HG03571 (cell line): ENCODE results near the gene PYGL.
"Not testable (repeated sequence)": the region's sequence is repeated elsewhere in the genome, so short reads cannot be mapped to it uniquely, and the experiment has no call there.

Source experiments
- ATAC-seq: cut with Tn5 transposase; IDR thresholded peaks from one replicate; pipeline ENCODE4 v1.9.1; 2021; ENCODE audit not compliant: unreplicated experiment

Gene PYGL

DNA sequence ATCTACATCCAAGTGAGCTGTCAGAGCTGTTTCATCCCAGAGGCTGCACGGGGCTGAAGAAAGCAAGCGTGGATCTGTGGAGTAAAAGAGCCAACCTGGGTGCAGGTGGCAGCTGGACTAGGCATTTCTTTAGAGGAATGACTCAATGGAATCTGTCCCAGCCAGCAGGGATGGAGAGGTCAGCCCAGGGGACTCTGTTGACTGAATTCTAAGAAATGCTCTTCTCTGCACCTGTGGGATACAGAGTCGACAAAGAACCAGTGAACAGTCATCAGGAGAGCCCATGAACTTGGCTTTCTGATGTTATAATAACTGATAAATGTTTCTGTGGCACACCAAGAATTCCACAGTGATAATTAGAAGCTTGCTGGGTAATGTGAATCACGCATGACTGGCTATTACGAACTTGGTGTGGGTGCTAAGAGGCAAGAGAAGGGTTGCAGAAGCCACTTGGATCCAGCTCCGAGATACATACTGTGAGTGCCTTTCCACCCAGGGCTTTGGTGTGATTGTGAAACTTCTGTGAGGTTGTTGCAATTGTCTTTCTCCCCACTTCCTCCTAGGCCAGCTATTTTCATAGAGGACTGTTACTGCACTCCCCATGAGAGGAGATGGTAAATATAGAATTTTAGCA is 16.2 kb downstream of the PYGL start:
- no peak for ATAC-seq

DNA sequence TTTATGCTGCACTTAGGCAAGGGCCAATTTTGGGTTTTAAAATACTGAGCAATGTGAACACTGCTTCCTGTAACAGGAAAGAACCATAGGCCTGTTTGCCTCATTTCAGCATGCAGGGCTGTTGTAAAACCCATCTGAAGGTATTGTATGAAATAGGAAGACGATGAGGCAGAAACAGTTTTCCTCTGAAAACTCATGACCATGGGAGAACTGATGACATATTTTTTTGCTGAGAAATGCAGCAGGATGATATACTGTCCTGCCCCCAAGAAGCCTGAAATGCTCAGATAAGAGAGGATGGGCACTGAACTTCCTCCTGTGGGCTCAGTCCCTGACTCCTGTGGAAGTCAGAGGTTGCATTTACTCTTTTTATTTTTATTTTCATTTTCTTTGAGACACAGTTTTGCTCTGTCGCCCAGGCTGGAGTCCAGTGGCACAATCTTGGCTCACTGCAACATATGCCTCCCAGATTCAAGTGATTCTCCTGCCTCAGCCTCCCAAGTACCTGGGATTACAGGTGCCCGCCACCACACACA is 17.4 kb downstream of the PYGL start:
- no peak for ATAC-seq

GRCh38 chr14:50924843-50925242 is 19.4 kb downstream of the PYGL start:
- no peak for ATAC-seq

DNA sequence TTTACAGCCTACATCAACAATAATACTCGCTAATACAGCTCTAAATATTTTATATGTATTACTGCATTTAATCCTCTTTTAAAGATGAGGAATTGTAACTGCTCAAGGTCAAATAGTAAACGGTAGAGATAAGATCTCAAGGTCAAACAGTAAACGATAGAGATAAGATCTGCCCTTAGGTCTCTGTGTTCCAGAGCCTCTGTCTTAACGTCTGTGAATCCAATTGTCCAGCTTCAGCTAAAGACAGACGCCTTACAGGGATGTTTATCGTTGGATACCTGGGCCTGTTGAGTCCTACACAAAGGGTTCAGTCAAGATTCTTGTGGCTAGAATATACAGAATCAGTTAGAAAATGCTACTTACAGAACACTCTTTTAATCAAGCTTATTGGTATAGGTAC is 20.0 kb downstream of the PYGL start:
- ATAC-seq: no peak

- ATAC-seq: no peak
These were observed 21.5 kb downstream of the PYGL start for GRCh38 chr14:50922803-50923202.

DNA sequence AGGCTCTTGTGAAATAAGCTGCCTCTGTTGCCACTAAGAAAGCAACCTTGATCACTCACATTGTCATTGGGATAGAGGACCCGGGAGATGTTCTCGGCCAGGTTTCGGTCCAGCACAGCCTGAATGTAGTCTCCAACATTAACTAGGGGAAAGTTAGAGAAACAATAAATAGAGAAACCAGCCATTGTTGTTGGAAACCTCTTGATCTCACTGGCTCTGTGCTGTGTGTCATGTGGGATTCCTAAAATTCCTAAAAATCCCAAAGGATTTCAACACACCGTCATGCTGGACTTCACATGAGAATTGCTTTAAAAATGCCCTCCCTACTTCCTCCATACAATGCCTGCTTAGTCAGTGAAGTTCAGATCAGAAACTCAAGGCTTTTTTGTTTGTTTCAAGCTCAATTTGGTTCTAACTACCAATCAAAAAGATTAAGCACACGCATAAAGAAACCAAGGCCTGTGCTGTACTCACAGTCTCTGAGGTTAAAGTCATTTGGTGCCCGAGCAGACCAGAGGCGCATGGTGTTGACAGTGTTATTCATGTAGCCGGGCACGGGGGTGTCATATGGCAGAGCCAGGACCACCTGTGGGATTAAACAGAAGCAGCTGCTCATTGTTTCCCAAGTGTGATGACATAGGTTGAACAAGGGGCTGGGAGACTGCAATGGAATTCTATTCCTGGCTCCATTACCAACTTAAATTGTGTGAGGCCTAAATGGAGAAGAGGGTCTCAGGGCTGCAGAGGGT is 23.6 kb downstream of the PYGL start:
- no peak for ATAC-seq

- ATAC-seq: not testable (repeated sequence)
These were observed 24.8 kb downstream of the PYGL start for GRCh38 chr14:50919524-50919923.

DNA sequence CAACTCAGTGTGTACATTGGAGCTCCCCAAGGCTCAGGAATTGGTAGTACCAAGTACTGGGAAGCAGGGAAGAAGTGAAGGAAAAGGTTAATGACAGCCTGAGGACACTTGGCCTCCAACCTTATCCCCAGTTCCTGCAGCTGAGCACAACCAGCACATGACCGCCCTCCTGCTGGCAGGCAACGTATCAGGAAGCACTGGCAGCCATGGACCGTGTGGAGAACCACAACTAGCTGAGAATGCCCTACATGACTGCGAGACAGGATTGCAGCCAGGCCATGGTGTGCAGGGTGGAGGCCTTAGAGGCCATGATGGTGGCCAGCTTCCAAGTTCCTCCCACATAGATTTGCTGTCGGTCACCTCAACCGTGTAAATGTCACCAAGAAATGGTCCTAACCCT is 26.8 kb downstream of the PYGL start:
- no peak for ATAC-seq

GRCh38 chr14:50910495-50911420 is 33.5 kb downstream of the PYGL start:
- no peak for ATAC-seq

GRCh38 chr14:50906326-50907065 is 37.8 kb downstream of the PYGL start:
- ATAC-seq: no peak

DNA sequence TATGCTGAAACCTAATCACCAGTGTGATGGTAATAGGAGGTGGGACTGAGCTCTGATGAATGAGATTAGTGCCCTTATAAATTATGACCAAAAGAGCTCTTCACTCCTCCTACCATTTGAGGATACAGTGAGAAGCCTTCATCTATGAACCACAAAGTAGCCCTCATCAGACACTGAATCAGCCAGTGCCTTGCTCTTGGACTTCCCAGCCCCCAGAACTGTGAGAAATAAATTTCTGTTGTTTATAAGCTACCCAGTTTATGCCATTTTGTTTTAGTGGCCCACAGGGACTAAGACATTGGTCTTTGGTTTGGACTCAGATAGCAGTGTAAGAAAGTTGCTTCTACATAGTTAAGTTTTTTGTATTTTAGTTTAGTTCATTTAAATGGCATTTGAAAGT is 39.6 kb downstream of the PYGL start:
- ATAC-seq: no peak

DNA sequence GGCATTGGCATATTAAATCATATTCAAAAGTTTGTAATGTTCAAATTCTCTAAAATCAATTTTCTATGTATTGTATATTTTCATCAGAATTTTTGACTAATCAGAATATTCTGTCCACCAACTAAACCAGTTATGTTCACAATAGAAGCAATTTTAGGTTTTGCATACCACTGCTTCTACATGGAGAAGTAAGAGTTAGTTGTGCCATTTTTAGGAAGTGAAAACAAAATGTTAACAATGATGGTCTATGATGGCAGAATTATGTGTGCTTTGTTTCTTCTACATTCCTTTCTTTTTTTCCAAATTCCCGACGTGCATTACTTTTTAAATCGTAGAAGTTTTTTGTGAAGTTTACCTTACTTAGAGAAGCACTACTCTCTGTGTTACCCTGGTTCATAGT is 42.9 kb downstream of the PYGL start:
- no peak for ATAC-seq

DNA sequence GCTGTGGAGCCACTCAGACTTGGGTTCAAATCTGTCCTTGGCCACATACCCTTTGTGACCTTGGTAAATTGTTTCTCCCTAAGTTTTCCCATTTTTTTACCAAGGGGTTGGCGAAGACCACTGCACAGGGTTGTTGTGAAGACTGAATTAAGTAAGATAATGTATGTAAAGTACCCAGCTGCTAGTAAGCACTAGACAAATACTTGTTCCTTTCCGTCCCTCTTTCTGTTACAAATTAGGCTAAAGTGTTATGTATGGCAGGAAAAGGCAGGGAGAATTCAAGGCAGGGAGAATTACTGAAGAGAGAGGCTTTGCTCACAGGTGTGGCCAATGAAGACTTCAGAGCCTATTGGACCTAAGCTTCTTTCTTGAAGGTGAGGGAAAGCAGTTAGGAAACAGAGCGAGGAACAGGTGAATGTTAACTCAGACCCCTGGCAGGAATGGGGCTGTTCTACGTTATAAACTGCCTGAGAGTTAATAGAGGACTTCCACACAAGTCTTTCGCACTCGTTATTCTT is 46.6 kb downstream of the PYGL start:
- no peak for ATAC-seq

DNA sequence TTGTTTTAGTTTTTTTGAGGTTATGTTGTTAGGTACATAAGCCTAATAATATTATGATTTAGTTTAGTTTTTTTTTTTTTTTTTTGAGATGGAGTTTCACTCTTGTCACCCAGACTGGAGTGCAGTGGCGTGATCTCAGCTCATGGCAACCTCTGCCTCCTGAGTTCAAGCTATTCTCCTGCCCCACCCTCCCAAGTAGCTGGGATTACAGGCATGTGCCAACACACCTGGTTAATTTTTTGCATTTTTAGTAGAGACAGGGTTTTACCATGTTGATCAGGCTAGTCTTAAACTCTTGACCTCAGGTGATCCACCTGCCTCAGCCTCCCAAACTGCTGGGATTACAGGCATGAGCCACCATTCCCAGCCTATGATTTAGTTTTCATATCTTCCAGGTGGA is 47.3 kb downstream of the PYGL start:
- not testable (repeated sequence) for ATAC-seq

DNA sequence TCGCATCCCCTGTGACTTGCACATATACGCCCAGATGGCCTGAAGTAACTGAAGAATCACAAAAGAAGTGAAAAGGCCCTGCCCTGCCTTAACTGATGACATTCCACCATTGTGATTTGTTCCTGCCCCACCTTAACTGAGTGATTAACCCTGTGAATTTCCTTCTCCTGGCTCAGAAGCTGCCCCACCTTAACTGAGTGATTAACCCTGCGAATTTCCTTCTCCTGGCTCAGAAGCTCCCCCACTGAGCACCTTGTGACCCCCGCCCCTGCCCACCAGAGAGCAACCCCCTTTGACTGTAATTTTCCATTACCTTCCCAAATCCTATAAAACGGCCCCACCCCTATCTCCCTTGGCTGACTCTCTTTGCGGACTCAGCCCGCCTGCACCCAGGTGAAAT is 47.9 kb downstream of the PYGL start:
- not testable (repeated sequence) for ATAC-seq

DNA sequence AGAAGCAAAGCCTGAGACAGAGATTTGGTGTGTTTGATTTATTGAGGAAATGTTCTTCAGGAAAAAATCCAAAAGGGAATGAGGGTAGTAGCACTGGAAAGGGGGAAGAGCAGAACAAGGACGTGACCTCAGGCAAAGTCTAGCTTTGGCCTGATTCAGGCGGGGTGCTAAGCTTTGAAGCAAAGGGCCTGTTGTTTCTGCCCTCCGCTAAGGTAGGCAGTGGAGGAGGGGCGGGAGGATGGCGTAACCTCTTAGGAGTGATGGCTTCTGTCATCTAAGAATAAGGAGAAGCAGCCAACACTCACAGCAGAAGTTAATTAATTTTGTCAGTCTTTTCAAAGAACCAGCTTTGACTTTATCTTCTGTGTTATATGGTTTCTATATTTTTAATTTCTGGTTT is 52.0 kb downstream of the PYGL start:
- ATAC-seq: no peak

DNA sequence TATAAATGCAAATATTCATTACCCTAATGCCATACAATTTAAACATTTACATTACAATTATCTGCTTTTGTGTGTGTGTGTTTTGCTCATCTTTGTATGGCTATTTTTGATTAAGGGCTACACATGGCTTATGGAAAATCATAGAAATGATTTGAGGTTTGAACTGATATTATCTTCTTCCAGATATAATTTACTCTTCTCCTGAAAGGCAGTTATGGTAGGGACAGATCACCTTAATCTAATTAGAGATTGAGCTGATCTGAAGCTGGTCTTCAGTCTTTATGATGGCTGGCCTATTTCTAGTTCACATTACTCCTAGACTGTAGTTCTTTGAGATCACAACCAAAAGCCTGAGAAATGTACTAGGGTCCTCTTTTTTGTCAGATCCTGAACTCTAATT is 56.8 kb downstream of the PYGL start:
- ATAC-seq: no peak

DNA sequence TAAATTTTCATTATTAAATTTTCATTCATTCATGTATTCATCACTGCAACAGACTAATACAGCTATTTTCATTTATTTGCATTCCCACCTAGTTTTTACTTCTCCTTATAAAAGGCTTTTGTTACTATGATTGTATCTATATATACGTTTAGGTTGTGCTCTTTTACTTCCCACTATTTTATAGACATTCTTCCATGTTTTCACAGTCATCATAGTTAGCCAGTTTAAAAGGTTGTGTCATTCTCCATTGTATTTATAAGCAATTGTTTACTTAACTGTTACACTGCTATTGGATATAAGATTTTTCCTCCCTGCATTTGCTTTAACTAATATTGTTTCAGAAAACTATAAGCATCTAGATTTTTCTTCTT is 60.5 kb downstream of the PYGL start:
- no peak for ATAC-seq

GRCh38 chr14:50882932-50883826 is 61.1 kb downstream of the PYGL start:
- ATAC-seq: no peak
